Right kidney (tissue), 9 donors: ENCODE results near the gene TOX4.
"Not testable (repeated sequence)": the region's sequence is repeated elsewhere in the genome, so short reads cannot be mapped to it uniquely, and the experiment has no call there.

ENCODE experiments used
- DNase-seq: peaks from one replicate; pipeline ENCODE4 v3.0.0-alpha.2; 2016
- long read RNA-seq, 8 donors: transcript quantifications; one replicate each; lab custom pipeline, GENCODE V29; 2026

Gene TOX4
- long read RNA-seq, donor 1, full-length matches to known transcripts = 5 of 170 reads
- long read RNA-seq, donor 1, partial matches to known transcripts = 139 of 170 reads
- long read RNA-seq, donor 1, other reads (novel, unspliced or antisense) = 26 of 170 reads
- long read RNA-seq, donor 2, partial matches to known transcripts = 19 of 23 reads
- long read RNA-seq, donor 2, other reads (novel, unspliced or antisense) = 0 of 23 reads
- long read RNA-seq, donor 3, transcript TOX4-208 (4 exons, 704 nt) = major isoform, 5 of 62 reads
- long read RNA-seq, donor 3, partial matches to known transcripts = 40 of 62 reads
- long read RNA-seq, donor 3, other reads (novel, unspliced or antisense) = 15 of 62 reads
- long read RNA-seq, donor 4, full-length matches to known transcripts = 11 of 61 reads
- long read RNA-seq, donor 4, partial matches to known transcripts = 50 of 61 reads
- long read RNA-seq, donor 4, other reads (novel, unspliced or antisense) = 0 of 61 reads
- long read RNA-seq, donor 5, full-length matches to known transcripts = 7 of 127 reads
- long read RNA-seq, donor 5, partial matches to known transcripts = 75 of 127 reads
- long read RNA-seq, donor 5, other reads (novel, unspliced or antisense) = 45 of 127 reads
- long read RNA-seq, donor 6, transcript TOX4-208 (4 exons, 704 nt) = major isoform, 6 of 37 reads
- long read RNA-seq, donor 6, partial matches to known transcripts = 31 of 37 reads
- long read RNA-seq, donor 6, other reads (novel, unspliced or antisense) = 0 of 37 reads
- long read RNA-seq, donor 7 = 0 reads
- long read RNA-seq, donor 8, full-length matches to known transcripts = 8 of 116 reads
- long read RNA-seq, donor 8, partial matches to known transcripts = 42 of 116 reads
- long read RNA-seq, donor 8, other reads (novel, unspliced or antisense) = 66 of 116 reads

- peak; percentile 88 for DNase-seq
These were observed at the start of gene TOX4, which contains the start of gene RAB2B for GRCh38 chr14:21476925-21477681. Gene TOX4, plus strand, starts transcription at chr14:21477195. Its CDS starts 84 bp downstream, at chr14:21477279. Gene RAB2B, minus strand, starts transcription at chr14:21476959. Its CDS starts 87 bp downstream, at chr14:21476872.

- DNase-seq = no peak
These were observed 48.1 kb upstream of the TOX4 start for GRCh38 chr14:21428930-21429329.

- DNase-seq = no peak
These were observed 45.9 kb upstream of the TOX4 start for GRCh38 chr14:21431126-21431525.

GRCh38 chr14:21436567-21437062 lies 40.4 kb upstream of the TOX4 start:
- no peak for DNase-seq

- DNase-seq = peak; percentile 98
These were observed 39.7 kb upstream of the TOX4 start for GRCh38 chr14:21437063-21437901.

GRCh38 chr14:21440859-21441258 lies 36.1 kb upstream of the TOX4 start:
- DNase-seq = no peak

GRCh38 chr14:21442657-21443056 lies 34.3 kb upstream of the TOX4 start:
- DNase-seq = not testable (repeated sequence)

GRCh38 chr14:21449899-21450216 lies 27.1 kb upstream of the TOX4 start:
- no peak for DNase-seq

GRCh38 chr14:21454843-21455544 lies 22.0 kb upstream of the TOX4 start:
- DNase-seq = peak; percentile 32

- DNase-seq = peak; percentile 82
These were observed 21.4 kb upstream of the TOX4 start for GRCh38 chr14:21455592-21455911.

- peak; percentile 92 for DNase-seq
These were observed 20.9 kb upstream of the TOX4 start, which contains the start of gene CHD8 for GRCh38 chr14:21455912-21456667. Gene CHD8, minus strand, starts transcription at chr14:21456123. Its CDS starts 24,480 bp downstream, at chr14:21431643.

- no peak for DNase-seq
These were observed 9.4 kb upstream of the TOX4 start for GRCh38 chr14:21467616-21468015.

- DNase-seq = no peak
These were observed 1.1 kb upstream of the TOX4 start for GRCh38 chr14:21475767-21476522.

GRCh38 chr14:21476523-21476924 lies 471 bp upstream of the TOX4 start:
- no peak for DNase-seq

GRCh38 chr14:21486640-21487087 lies 9.7 kb downstream of the TOX4 start:
- no peak for DNase-seq

GRCh38 chr14:21494902-21495762 lies 18.1 kb downstream of the TOX4 start:
- no peak for DNase-seq

GRCh38 chr14:21496453-21496852 lies 19.5 kb downstream of the TOX4 start:
- DNase-seq = no peak
